HTR-8/SVneo (cell line): ENCODE measurements around the gene ANO8.
"Not testable (repeated sequence)": the region's sequence is repeated elsewhere in the genome, so short reads cannot be mapped to it uniquely, and the experiment has no call there.

Source experiments
- DNase-seq: peaks from one replicate; pipeline ENCODE4 v3.0.0; 2011; ENCODE audit warnings: low spot score, mixed read lengths; ENCODE audit not compliant: insufficient read length
- FAIRE-seq: peaks from 2 replicates; lab custom pipeline; 2011; peaks lifted over from hg19 to GRCh38; lab: Jason Lieb, UNC

The ANO8 gene

GRCh38 chr19:17334414-17335409 is at the start of gene ANO8:
Gene ANO8 (minus strand): TSS chr19:17334855. CDS start chr19:17334670, 185 bp downstream.
- peak; percentile 95 for DNase-seq
- peak; percentile 93 for FAIRE-seq

- FAIRE-seq: no peak
- no peak for DNase-seq
Observed at GRCh38 chr19:17380426-17381138, 45.9 kb upstream of the ANO8 start.

- FAIRE-seq: no peak
- DNase-seq: no peak
Observed at GRCh38 chr19:17379221-17379631, 44.6 kb upstream of the ANO8 start.

- FAIRE-seq: no peak
- no peak for DNase-seq
Observed at GRCh38 chr19:17378271-17378670, 43.6 kb upstream of the ANO8 start.

- no peak for DNase-seq
- no peak for FAIRE-seq
Observed at GRCh38 chr19:17376935-17377600, 42.4 kb upstream of the ANO8 start, which contains the start of gene PLVAP. Gene PLVAP (minus strand): TSS chr19:17377342. CDS start chr19:17377288, 54 bp downstream.

GRCh38 chr19:17370026-17370587 is 35.5 kb upstream of the ANO8 start:
- FAIRE-seq (no peak), DNase-seq (no peak)

GRCh38 chr19:17365361-17365760 is 30.7 kb upstream of the ANO8 start:
- DNase-seq (no peak), FAIRE-seq (no peak)

- FAIRE-seq, DNase-seq: not testable (repeated sequence)
Observed at GRCh38 chr19:17363852-17364605, 29.4 kb upstream of the ANO8 start.

GRCh38 chr19:17359905-17360800 is 25.5 kb upstream of the ANO8 start:
- FAIRE-seq: no peak
- no peak for DNase-seq

GRCh38 chr19:17358395-17358794 is 23.7 kb upstream of the ANO8 start:
- FAIRE-seq (no peak), DNase-seq (no peak)

GRCh38 chr19:17357724-17358123 is 23.1 kb upstream of the ANO8 start:
- no peak for FAIRE-seq
- DNase-seq: no peak

GRCh38 chr19:17357078-17357666 is 22.5 kb upstream of the ANO8 start:
- DNase-seq (no peak), FAIRE-seq (no peak)

GRCh38 chr19:17353386-17353785 is 18.7 kb upstream of the ANO8 start:
- DNase-seq: no peak
- no peak for FAIRE-seq

- FAIRE-seq: no peak
- DNase-seq: no peak
Observed at GRCh38 chr19:17352608-17353280, 18.1 kb upstream of the ANO8 start.

- DNase-seq (no peak), FAIRE-seq (peak; percentile 86)
Observed at GRCh38 chr19:17351815-17352435, 17.3 kb upstream of the ANO8 start.

- no peak for FAIRE-seq
- peak; percentile 93 for DNase-seq
Observed at GRCh38 chr19:17348700-17349099, 14.0 kb upstream of the ANO8 start.

- FAIRE-seq (no peak), DNase-seq (no peak)
Observed at GRCh38 chr19:17347877-17348276, 13.2 kb upstream of the ANO8 start.
